OCI-LY3 (cell line): Measurements from ENCODE around the gene KRT13.

ENCODE experiments used
- H2AFZ ChIP-seq: fragments of 200-600, 300-600 bp; shearing (Covaris generic); 2 replicates; pipeline ENCODE4 v1.6.0; 2014; ENCODE audit warnings: antibody characterized with exemption, low read depth, low read length
- H3K27ac ChIP-seq: fragments of 200-600, 300-600 bp; sonication (generic); 2 replicates; pipeline ENCODE4 v1.5.1; 2014; ENCODE audit warnings: mild to moderate bottlenecking, low read length, moderate library complexity, mixed read lengths
- H3K27me3 ChIP-seq: fragments of 200-600, 300-600 bp; sonication (generic); 2 replicates; pipeline ENCODE4 v1.6.1; 2014; ENCODE audit warnings: low read depth, low read length, mixed read lengths
- H3K36me3 ChIP-seq: fragments of 200-600, 300-600 bp; sonication (generic); replicated peaks from 2 replicates; pipeline ENCODE3; 2014; ENCODE audit warnings: low read depth, low read length, mixed read lengths
- H3K4me1 ChIP-seq: fragments of 300-600, 200-600 bp; sonication (generic); 2 replicates; pipeline ENCODE4 v1.6.1; 2014; ENCODE audit warnings: low read length, mixed read lengths
- H3K4me2 ChIP-seq: fragments of 200-600, 300-600 bp; sonication (generic); 2 replicates; pipeline ENCODE4 v1.6.1; 2014; ENCODE audit warnings: low read length, mixed read lengths
- H3K4me3 ChIP-seq: fragments of 300-600, 200-600 bp; sonication (generic); 2 replicates; pipeline ENCODE4 v1.5.1; 2014; ENCODE audit warnings: antibody characterized with exemption, mild to moderate bottlenecking, low read length, moderate library complexity
- H3K79me2 ChIP-seq: fragments of 300-600, 200-600 bp; shearing (Covaris generic); 2 replicates; pipeline ENCODE4 v1.6.1; 2014; ENCODE audit warnings: mild to moderate bottlenecking, low read length, mixed read lengths
- H3K9ac ChIP-seq: fragments of 300-600, 200-600 bp; shearing (Covaris generic); 2 replicates; pipeline ENCODE4 v1.6.0; 2014; ENCODE audit warnings: mild to moderate bottlenecking, low read length, moderate library complexity
- H3K9me3 ChIP-seq: fragments of 200-600, 300-600 bp; shearing (Covaris generic); 2 replicates; pipeline ENCODE4 v1.6.1; 2014; ENCODE audit warnings: low read length, mixed read lengths; ENCODE audit not compliant: insufficient read depth
- H4K20me1 ChIP-seq: fragments of 200-600, 300-600 bp; sonication (generic); 2 replicates; pipeline ENCODE4 v1.6.1; 2016; ENCODE audit warnings: low read length, mixed read lengths; ENCODE audit not compliant: insufficient read depth
- CTCF ChIP-seq: fragments of 200-600, 300-600 bp; sonication (generic); IDR thresholded peaks from 2 replicates; pipeline ENCODE4 v1.5.1; 2014; ENCODE audit warnings: antibody characterized with exemption, low read length, low read depth
- EZH2phosphoT487 ChIP-seq: fragments of 200-600 bp; shearing (Covaris generic); IDR thresholded peaks from 2 replicates; pipeline ENCODE4 v1.6.1; 2018; ENCODE audit warnings: antibody characterized with exemption, mixed run types, low read depth

The KRT13 gene

DNA sequence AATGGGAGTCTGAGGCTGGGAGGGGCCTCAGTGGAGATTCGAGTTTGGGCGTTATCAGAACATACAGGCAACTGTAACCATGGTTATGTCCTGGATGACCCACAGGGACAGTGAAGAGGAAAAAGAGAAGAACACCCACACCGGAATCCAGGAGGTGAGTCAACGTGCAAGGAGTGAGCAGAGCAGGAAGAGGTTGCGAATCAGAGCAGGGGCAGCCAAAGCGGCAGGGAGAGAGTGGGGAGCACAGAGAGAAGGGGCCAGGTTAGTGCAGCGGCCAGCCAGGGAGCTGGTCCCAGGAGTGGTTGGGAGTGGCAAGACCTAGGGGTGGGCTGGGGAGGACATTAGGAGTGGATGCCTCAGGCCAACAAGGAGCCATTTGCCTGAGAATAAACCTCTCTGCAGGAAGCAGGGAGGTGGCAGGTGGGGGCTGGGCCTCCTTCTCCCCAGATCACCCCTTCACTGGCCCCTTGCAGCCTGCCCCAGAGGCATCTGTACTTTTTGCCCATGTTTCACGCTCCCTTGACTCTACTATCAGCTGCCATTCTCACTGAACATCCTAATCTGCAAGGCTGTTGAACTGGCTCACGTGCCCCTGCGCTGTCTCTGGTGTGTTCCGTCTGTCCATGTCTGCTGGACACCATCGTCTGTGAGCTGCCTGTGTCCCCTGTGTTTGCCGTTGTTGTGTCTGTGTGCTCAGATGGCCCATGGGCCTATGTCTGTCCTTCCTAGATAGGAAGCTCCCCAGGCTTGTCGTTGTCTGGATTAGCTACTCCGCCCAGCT is 5.1 kb downstream of the KRT13 start:
- H2AFZ ChIP-seq, result no peak overlapping the region
- no peak overlapping the region for H3K27ac ChIP-seq
- no peak overlapping the region for H3K9ac ChIP-seq
- peaks cover 14% of the 10 kb centered on the region for H3K4me1 ChIP-seq
- H3K36me3 ChIP-seq, result no peaks in the 10 kb centered on the region
- TF ChIP-seq EZH2phosphoT487 (no peak), CTCF (no peak)
- H3K4me2 ChIP-seq, result no peak overlapping the region
- no peaks in the 10 kb centered on the region for H3K79me2 ChIP-seq
- no peaks in the 10 kb centered on the region for H3K9me3 ChIP-seq
- H3K4me3 ChIP-seq, result no peak overlapping the region
- no peaks in the 10 kb centered on the region for H4K20me1 ChIP-seq
- no peaks in the 10 kb centered on the region for H3K27me3 ChIP-seq

DNA sequence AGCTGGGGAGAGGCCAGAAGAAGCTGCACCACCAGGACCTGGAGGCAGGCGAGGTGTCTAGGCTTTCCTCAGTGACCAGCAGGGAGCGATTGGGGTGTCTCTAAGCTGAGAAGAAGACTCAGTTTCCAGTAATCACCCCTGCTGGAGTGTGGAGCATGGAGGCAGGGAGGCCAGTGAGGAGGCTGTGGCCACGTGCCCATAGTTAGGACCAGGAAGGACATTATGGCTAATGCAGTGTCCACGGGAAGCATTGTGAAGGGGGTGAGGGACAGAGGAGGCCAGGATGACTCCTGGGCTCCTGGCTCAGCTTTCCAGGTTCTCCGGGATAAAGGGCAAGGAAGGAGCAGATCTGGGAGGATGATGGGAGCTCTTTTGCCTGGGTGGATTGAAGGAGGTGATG is 5.7 kb downstream of the KRT13 start:
- no peaks in the 10 kb centered on the region for H4K20me1 ChIP-seq
- H3K79me2 ChIP-seq, result no peaks in the 10 kb centered on the region
- no peak overlapping the region for H2AFZ ChIP-seq
- TF ChIP-seq EZH2phosphoT487 (no peak), CTCF (no peak)
- H3K9me3 ChIP-seq, result no peaks in the 10 kb centered on the region
- no peaks in the 10 kb centered on the region for H3K27me3 ChIP-seq
- no peak overlapping the region for H3K27ac ChIP-seq
- no peak overlapping the region for H3K4me3 ChIP-seq
- H3K4me1 ChIP-seq, result peaks cover 14% of the 10 kb centered on the region
- H3K9ac ChIP-seq, result no peak overlapping the region
- H3K36me3 ChIP-seq, result no peaks in the 10 kb centered on the region
- no peak overlapping the region for H3K4me2 ChIP-seq

GRCh38 chr17:41498276-41498675 is 7.1 kb downstream of the KRT13 start:
- H4K20me1 ChIP-seq, result no peaks in the 10 kb centered on the region
- TF ChIP-seq CTCF (no peak), EZH2phosphoT487 (no peak)
- H3K79me2 ChIP-seq, result no peaks in the 10 kb centered on the region
- peaks cover 14% of the 10 kb centered on the region for H3K4me1 ChIP-seq
- no peak overlapping the region for H3K4me2 ChIP-seq
- H3K4me3 ChIP-seq, result no peak overlapping the region
- H2AFZ ChIP-seq, result no peak overlapping the region
- H3K27me3 ChIP-seq, result no peaks in the 10 kb centered on the region
- H3K27ac ChIP-seq, result no peak overlapping the region
- no peaks in the 10 kb centered on the region for H3K9me3 ChIP-seq
- no peak overlapping the region for H3K9ac ChIP-seq
- no peaks in the 10 kb centered on the region for H3K36me3 ChIP-seq

GRCh38 chr17:41496803-41497484 is 8.5 kb downstream of the KRT13 start:
- Histone ChIP-seq H3K4me1 (peaks cover 14% of the 10 kb centered on the region), H2AFZ (peak overlapping the region; percentile 83), H3K9me3 (no peaks in the 10 kb centered on the region), H3K9ac (peak overlapping the region; percentile 48; the same call in 1 of the 2 replicates), H4K20me1 (no peaks in the 10 kb centered on the region), H3K4me2 (peak overlapping the region; percentile 77), H3K79me2 (no peaks in the 10 kb centered on the region), H3K27ac (no peak overlapping the region), H3K27me3 (no peaks in the 10 kb centered on the region), H3K4me3 (peak overlapping the region; percentile 64), H3K36me3 (no peaks in the 10 kb centered on the region)
- TF ChIP-seq CTCF, result peak; percentile 76
- no peak for TF ChIP-seq EZH2phosphoT487
